AG09309 (cell line): Measurements from ENCODE around the gene ZNF618.

Source experiments
- DNase-seq: peaks from one replicate; pipeline ENCODE4 v3.0.0-alpha.2; 2010; ENCODE audit warnings: low read depth
- H3K4me3 ChIP-seq: 2 replicates; pipeline ENCODE4 v1.5.1; 2011; ENCODE audit warnings: mild to moderate bottlenecking, low read depth, low read length, moderate library complexity; ENCODE audit not compliant: control insufficient read depth
- CTCF ChIP-seq: IDR thresholded peaks from 2 replicates; pipeline ENCODE4 v1.5.1; 2011; ENCODE audit warnings: mild to moderate bottlenecking, low read depth, low read length, inconsistent platforms; ENCODE audit not compliant: insufficient read depth, control insufficient read depth; ENCODE audit errors: missing control alignments

Gene ZNF618

GRCh38 chr9:113879911-113880310 lies 3.8 kb downstream of the ZNF618 start:
- no peak overlapping the region for H3K4me3 ChIP-seq
- TF ChIP-seq CTCF, result no peak
- no peak for DNase-seq

- no peak for DNase-seq
- H3K4me3 ChIP-seq, result no peak overlapping the region
- TF ChIP-seq CTCF, result no peak
These were observed 6.1 kb downstream of the ZNF618 start for GRCh38 chr9:113882181-113882580.

- H3K4me3 ChIP-seq, result no peak overlapping the region
- no peak for TF ChIP-seq CTCF
- no peak for DNase-seq
These were observed 6.6 kb downstream of the ZNF618 start for GRCh38 chr9:113882636-113883164.

GRCh38 chr9:113885183-113886025 lies 9.3 kb downstream of the ZNF618 start:
- no peak overlapping the region for H3K4me3 ChIP-seq
- no peak for TF ChIP-seq CTCF
- no peak for DNase-seq

- peak overlapping the region; percentile 30 for H3K4me3 ChIP-seq
- no peak for TF ChIP-seq CTCF
- DNase-seq, result no peak
These were observed 9.9 kb downstream of the ZNF618 start for GRCh38 chr9:113886026-113886369.

GRCh38 chr9:113886466-113886865 lies 10.4 kb downstream of the ZNF618 start:
- no peak for TF ChIP-seq CTCF
- DNase-seq, result no peak
- peak overlapping the region; percentile 30 for H3K4me3 ChIP-seq
